Ectodermal cell (in vitro differentiated cells): Measurements from ENCODE around the gene PPM1G.

Experiments used
- H3K27ac ChIP-seq: 2 replicates; pipeline ENCODE4 v1.7.0; 2013; ENCODE audit warnings: mild to moderate bottlenecking, low read depth, low read length; ENCODE audit not compliant: insufficient read depth, poor library complexity, severe bottlenecking
- H3K27me3 ChIP-seq: 2 replicates; pipeline ENCODE4 v1.7.0; 2013; ENCODE audit warnings: mild to moderate bottlenecking, low read length; ENCODE audit not compliant: insufficient read depth, control insufficient read depth, poor library complexity, severe bottlenecking
- H3K36me3 ChIP-seq: one replicate; pipeline ENCODE4 v1.7.0; 2013; ENCODE audit warnings: low read length; ENCODE audit not compliant: control insufficient read depth, insufficient read depth
- H3K4me1 ChIP-seq: one replicate; pipeline ENCODE4 v1.7.0; 2013; ENCODE audit warnings: low read length; ENCODE audit not compliant: control insufficient read depth, insufficient read depth
- H3K4me3 ChIP-seq: 2 replicates; pipeline ENCODE4 v1.7.0; 2013; ENCODE audit warnings: low read depth, low read length, control low read depth; ENCODE audit not compliant: insufficient read depth
- H3K9me3 ChIP-seq: 2 replicates; pipeline ENCODE4 v1.7.0; 2013; ENCODE audit warnings: mild to moderate bottlenecking, low read length, moderate library complexity; ENCODE audit not compliant: control insufficient read depth
- WGBS, 2 experiments: methylation state at CpG; one replicate each; pipeline ENCODE4 v1.1.7; 2013; ENCODE audit warnings: missing lambda C conversion rate in 2 of 2; 5-methylcytosine and 5-hydroxymethylcytosine counted together

PPM1G gene

GRCh38 chr2:27380626-27381545 lies 28.5 kb downstream of the PPM1G start, which contains the start of gene ZNF513:
TSS of gene ZNF513 (minus strand) at chr2:27380734. CDS start at chr2:27380526, 208 bp downstream.
- peaks cover 63% of the 10 kb centered on the region for H3K36me3 ChIP-seq

GRCh38 chr2:27379836-27380625 lies 29.4 kb downstream of the PPM1G start:
- 2 to 3% methylated on average over 35 of the region's 35 CpGs for WGBS, 2 experiments
- H3K36me3 ChIP-seq = peaks cover 67% of the 10 kb centered on the region
- H3K27ac ChIP-seq = peak overlapping the region; percentile 87
- no peaks in the 10 kb centered on the region for H3K9me3 ChIP-seq
- no peaks in the 10 kb centered on the region for H3K27me3 ChIP-seq
- peaks cover 16% of the 10 kb centered on the region for H3K4me1 ChIP-seq
- peak overlapping the region; percentile 83 for H3K4me3 ChIP-seq

More at GRCh38 chr2:27380626-27381545, 28.5 kb downstream of the PPM1G start, which contains the start of gene ZNF513:
- peaks cover 16% of the 10 kb centered on the region for H3K4me1 ChIP-seq
- 25% methylated on average over 67 of the region's 67 CpGs for WGBS, 2 experiments
- H3K27ac ChIP-seq = peak within 1 kb of the TSS; percentile 87
- no peaks in the 10 kb centered on the region for H3K27me3 ChIP-seq
- peak within 1 kb of the TSS; percentile 83 for H3K4me3 ChIP-seq
- H3K9me3 ChIP-seq = no peaks in the 10 kb centered on the region

DNA sequence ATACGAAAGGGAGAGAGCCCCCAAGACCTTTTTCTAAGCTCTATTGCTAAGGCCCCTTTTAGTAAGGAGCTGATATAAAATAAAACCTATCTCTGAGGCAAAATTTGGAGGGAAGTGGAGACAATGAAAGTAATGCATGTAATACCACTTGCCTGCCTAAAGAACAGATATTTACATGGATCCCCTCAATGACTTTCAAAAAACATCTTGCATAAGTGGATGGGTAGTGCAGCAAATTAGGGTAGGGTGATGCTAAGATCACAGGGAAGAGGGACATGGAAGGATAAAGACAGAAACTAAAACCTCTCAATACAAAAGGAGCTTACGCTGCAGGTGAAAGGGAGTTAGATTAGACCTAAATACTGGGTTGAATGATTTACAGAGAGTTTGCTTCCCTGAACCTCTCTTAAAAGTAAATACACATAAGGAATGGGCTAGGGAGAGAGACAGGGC lies 30.0 kb downstream of the PPM1G start:
- H3K4me1 ChIP-seq = peaks cover 16% of the 10 kb centered on the region
- H3K36me3 ChIP-seq = peaks cover 68% of the 10 kb centered on the region
- H3K27me3 ChIP-seq = no peaks in the 10 kb centered on the region
- H3K9me3 ChIP-seq = no peaks in the 10 kb centered on the region
- 91 to 95% methylated on average over 1 to 2 of the region's 2 CpGs for WGBS, 2 experiments
- peak overlapping the region; percentile 83 for H3K4me3 ChIP-seq
- no peak overlapping the region for H3K27ac ChIP-seq

DNA sequence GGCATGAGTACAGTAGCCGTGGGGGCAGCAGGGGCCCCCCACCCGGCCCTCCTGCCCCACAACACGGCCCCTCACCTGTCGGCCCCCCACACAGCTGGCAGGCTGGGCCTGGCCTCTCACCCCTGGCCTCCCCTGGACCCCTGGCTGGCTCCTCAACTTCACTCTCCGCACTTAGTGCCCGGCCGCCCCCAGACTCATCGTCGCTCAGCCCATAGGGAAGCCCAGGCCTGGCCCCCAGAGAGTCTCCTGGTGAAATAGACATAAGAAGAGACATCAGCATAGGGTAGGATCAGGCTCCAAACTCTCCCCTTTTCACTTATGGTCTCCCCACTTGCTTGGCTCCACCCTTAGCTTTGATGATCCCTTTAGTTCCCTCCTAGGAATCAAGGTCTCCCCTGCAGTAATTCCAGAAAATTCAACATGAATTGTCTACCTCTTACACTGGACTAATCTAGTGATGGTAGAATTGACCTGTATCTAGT lies 30.5 kb downstream of the PPM1G start:
- Histone ChIP-seq H3K4me3 (peak overlapping the region; percentile 83), H3K27ac (no peak overlapping the region), H3K36me3 (peaks cover 66% of the 10 kb centered on the region), H3K4me1 (peaks cover 16% of the 10 kb centered on the region), H3K9me3 (no peaks in the 10 kb centered on the region), H3K27me3 (no peaks in the 10 kb centered on the region)
- 91% methylated on average over 9 of the region's 9 CpGs for WGBS, 2 experiments

GRCh38 chr2:27378096-27378808 lies 31.1 kb downstream of the PPM1G start:
- Histone ChIP-seq H3K36me3 (peaks cover 65% of the 10 kb centered on the region), H3K4me1 (peaks cover 16% of the 10 kb centered on the region), H3K9me3 (no peaks in the 10 kb centered on the region), H3K27me3 (no peaks in the 10 kb centered on the region), H3K27ac (no peak overlapping the region), H3K4me3 (peak overlapping the region; percentile 14)
- WGBS, 2 experiments = 93% methylated on average over 29 of the region's 29 CpGs

GRCh38 chr2:27377618-27378095 lies 31.7 kb downstream of the PPM1G start:
- 95 to 97% methylated on average over 18 of the region's 18 CpGs for WGBS, 2 experiments
- Histone ChIP-seq H3K36me3 (peaks cover 68% of the 10 kb centered on the region), H3K27me3 (no peaks in the 10 kb centered on the region), H3K4me3 (no peak overlapping the region), H3K4me1 (peaks cover 16% of the 10 kb centered on the region), H3K9me3 (no peaks in the 10 kb centered on the region), H3K27ac (no peak overlapping the region)

DNA sequence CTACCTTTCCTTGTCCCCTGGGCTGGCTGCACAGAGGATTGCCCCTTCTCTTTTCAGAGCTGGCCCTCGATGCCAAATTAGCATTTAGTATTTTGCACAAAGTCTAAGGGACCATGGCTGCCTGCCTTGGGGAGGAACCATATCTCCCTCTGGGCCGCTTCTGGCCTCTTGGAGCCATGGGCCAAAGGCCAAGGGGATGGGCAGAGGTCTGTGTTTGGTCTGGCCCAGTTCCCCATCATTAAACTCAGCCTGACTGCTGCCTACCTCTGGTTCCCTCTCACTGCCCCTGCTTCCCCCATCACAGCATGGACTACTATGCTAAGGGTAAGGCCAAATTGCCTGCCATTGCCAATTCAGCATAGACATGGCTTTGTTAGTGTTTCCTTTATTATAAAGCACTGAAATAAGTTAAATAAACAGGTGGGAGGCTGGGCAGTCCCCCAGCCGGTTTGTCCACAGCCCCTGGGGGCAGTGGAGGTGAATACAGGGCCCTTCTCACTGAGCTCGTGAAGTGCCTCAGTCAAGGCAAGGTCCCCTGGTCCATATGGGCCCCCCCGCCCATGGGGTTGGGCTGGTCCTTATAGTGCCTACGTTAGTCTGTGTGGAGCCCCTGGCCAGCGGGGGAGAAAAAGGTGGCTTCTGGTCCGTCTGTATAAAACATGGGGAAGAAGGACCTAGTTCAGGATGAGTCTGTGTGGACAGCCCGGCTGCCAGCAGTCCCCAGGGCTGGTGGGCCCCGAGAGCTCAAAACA lies 32.3 kb downstream of the PPM1G start:
- Histone ChIP-seq H3K4me1 (peaks cover 16% of the 10 kb centered on the region), H3K27ac (no peak overlapping the region), H3K36me3 (peaks cover 63% of the 10 kb centered on the region), H3K27me3 (no peaks in the 10 kb centered on the region), H3K4me3 (no peak overlapping the region), H3K9me3 (no peaks in the 10 kb centered on the region)
- WGBS, 2 experiments = 83 to 85% methylated on average over 10 of the region's 10 CpGs

DNA sequence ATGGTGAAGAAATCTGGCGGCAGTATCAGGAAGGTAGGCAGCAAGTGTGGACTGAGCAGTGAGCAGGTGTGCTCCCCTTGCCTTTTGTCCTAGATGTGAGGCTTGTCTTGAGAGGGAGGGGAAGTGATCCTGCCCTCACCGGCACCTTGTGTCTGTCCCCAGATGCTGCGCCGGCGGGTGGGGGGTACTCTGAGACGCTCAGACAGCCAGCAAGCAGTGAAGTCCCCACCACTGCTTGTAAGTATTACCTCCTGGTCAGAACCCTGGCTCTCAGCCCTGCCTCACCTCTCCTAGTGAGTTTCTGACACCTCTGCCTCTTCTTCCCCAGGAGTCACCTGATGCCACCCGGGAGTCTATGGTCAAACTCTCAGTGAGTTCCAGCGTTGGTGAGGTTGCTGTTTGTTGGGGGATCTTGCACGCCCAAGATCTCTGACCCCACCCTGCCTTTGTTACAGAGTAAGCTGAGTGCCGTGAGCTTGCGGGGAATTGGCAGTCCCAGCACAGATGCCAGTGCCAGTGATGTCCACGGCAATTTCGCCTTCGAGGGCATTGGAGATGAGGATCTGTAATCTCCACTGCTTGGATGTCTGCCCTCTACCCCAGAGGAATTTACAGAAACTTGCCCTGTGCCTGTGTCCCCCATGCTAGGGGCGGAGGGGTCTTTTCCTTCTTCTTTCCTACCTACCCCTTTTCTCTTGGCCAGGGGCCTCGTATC lies 33.1 kb downstream of the PPM1G start:
- Histone ChIP-seq H3K36me3 (peaks cover 56% of the 10 kb centered on the region), H3K4me3 (no peak overlapping the region), H3K9me3 (no peaks in the 10 kb centered on the region), H3K27me3 (no peaks in the 10 kb centered on the region), H3K4me1 (peaks cover 18% of the 10 kb centered on the region), H3K27ac (no peak overlapping the region)
- WGBS, 2 experiments = 96% methylated on average over 16 of the region's 16 CpGs
